CD4-positive, CD25-positive, alpha-beta regulatory T cell (primary cell): ENCODE data around the gene ADIRF. TPM values are rescaled to one million over a fixed set of nuclear protein-coding genes. Genes with fewer than 3 reads are reported as not detected.
A peak's percentile ranks its signal among the peaks of the same experiment; 100 is the strongest.
"Not testable (repeated sequence)": the region's sequence is repeated elsewhere in the genome, so short reads cannot be mapped to it uniquely, and the experiment has no call there.

Experiments used
- ATAC-seq, 2 donors: fragments of 150-1000 bp; cut with Tn5 transposase; one replicate each; pipeline ENCODE4 v1.10.0; 2021; ENCODE audit warnings: low read depth in 2 of 2, moderate number of reproducible peaks in 2 of 2, moderate library complexity in 1 of 2
- DNase-seq, 3 donors: peaks; one replicate each; pipeline versions ENCODE4 v3.0.0 to v3.0.0-alpha.2; 2012 to 2022; ENCODE audit warnings: mixed read lengths in 1 of 3
- H3K27ac ChIP-seq: one replicate; pipeline ENCODE4 v1.7.0; 2013; ENCODE audit warnings: mild to moderate bottlenecking, low read length; ENCODE audit not compliant: insufficient read depth, poor library complexity, severe bottlenecking
- H3K27me3 ChIP-seq: one replicate; pipeline ENCODE4 v1.7.0; 2013; ENCODE audit warnings: low read length; ENCODE audit not compliant: control insufficient read depth, insufficient read depth
- H3K36me3 ChIP-seq: one replicate; pipeline ENCODE4 v1.7.0; 2013; ENCODE audit warnings: mild to moderate bottlenecking, low read length, moderate library complexity; ENCODE audit not compliant: control insufficient read depth, insufficient read depth
- H3K4me1 ChIP-seq: 2 replicates; pipeline ENCODE4 v1.7.0; 2013; ENCODE audit warnings: mild to moderate bottlenecking, low read length; ENCODE audit not compliant: insufficient read depth, control insufficient read depth, poor library complexity, severe bottlenecking
- H3K4me3 ChIP-seq: one replicate; pipeline ENCODE4 v1.7.0; 2013; ENCODE audit warnings: low read depth, mild to moderate bottlenecking, low read length, moderate library complexity
- H3K9me3 ChIP-seq, 2 experiments: 1 replicate in 1 of 2; 2 replicates in 1 of 2; pipeline ENCODE4 v1.7.0; 2013; ENCODE audit warnings: low read length in 2 of 2, mild to moderate bottlenecking in 1 of 2, moderate library complexity in 1 of 2; ENCODE audit not compliant: control insufficient read depth in 2 of 2
- H3K27ac Mint-ChIP-seq, 3 donors: one replicate each; pipeline ENCODE4 v1.8.0; 2020 to 2022; ENCODE audit warnings: mild to moderate bottlenecking in 3 of 3, mixed read lengths in 3 of 3, moderate library complexity in 2 of 3
- H3K27me3 Mint-ChIP-seq: one replicate; pipeline ENCODE4 v1.8.0; 2022; ENCODE audit warnings: mild to moderate bottlenecking, mixed read lengths
- H3K36me3 Mint-ChIP-seq: one replicate; pipeline ENCODE4 v1.8.0; 2020; ENCODE audit warnings: mixed read lengths
- H3K4me1 Mint-ChIP-seq, 4 donors: one replicate each; pipeline ENCODE4 v1.8.0; 2020 to 2022; ENCODE audit warnings: mixed read lengths in 4 of 4, mild to moderate bottlenecking in 1 of 4
- H3K4me3 Mint-ChIP-seq, 4 donors: one replicate each; pipeline ENCODE4 v1.8.0; 2020 to 2022; ENCODE audit warnings: mild to moderate bottlenecking in 4 of 4, mixed read lengths in 4 of 4, moderate library complexity in 3 of 4
- H3K9me3 Mint-ChIP-seq, 7 donors: one replicate each; pipeline ENCODE4 v1.8.0; 2020 to 2022; ENCODE audit warnings: mixed read lengths in 7 of 7, mild to moderate bottlenecking in 3 of 7, moderate library complexity in 2 of 7
- polyA plus RNA-seq, 4 donors: library from polyadenylated mRNA; unstranded; fragments of 300-500 nt; fragmentation: Illumina TruSeq; gene quantifications; one replicate each; pipeline ENCODE4 v1.2.3, GENCODE V29; 2021
- total RNA-seq: library from RNA; stranded (reverse); gene quantifications from one replicate; pipeline ENCODE4 v1.2.3, GENCODE V29; 2022

The ADIRF gene
- total and polyA plus RNA-seq, 5 donors from 2014 or later: 0.42 to 0.65 TPM; not detected in 3

DNA sequence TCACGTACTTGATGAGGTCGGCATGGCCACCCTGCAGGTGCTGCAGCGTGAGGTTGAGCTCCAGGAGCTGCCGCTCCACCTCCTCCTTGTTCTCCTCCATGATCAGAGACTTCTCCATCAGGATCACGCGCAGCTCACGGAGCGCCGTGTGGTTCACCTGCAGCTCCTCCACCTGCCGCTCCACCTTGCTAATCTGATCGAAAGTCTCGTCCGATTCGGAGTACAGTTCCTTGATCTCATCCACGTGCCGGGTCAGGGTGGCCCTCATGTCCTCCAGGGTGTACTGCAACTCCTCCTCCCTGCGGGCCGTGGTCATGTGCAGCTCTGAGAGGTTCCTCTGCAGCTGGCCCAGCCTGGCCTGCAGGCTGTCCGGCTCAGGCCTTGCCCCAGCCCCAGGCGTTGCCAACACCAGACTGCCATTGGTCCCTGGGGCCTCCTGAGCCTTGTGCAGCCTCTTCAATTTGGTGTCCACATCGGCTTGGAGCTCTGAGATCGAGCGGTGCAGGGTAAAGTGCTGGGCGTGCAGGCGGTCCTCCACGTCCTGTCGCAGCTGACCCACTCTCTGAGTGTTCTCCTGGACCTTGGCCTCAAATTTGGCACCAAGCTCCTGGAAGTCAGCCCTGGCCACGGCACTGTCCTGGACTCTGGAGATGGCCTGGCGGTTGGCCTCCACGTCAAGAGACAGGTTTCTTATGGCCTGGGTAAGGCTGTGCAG, 24.8 kb upstream of the ADIRF start:
- Mint-ChIP-seq H3K4me1 (peaks cover 0 to 26% (median 10%) of the 10 kb centered on the region in 4 donors), H3K9me3 (peaks cover 0 to 2% (median 0%) of the 10 kb centered on the region in 7 donors), H3K27me3 (peaks cover 8% of the 10 kb centered on the region), H3K27ac (no peak overlapping the region), H3K4me3 (no peak overlapping the region), H3K36me3 (peaks cover 8% of the 10 kb centered on the region)
- DNase-seq (no peak), ATAC-seq (no peak)
- Histone ChIP-seq H3K36me3 (no peaks in the 10 kb centered on the region), H3K4me3 (no peak overlapping the region), H3K9me3 (no peaks in the 10 kb centered on the region), H3K4me1 (peaks cover 7% of the 10 kb centered on the region), H3K27me3 (no peaks in the 10 kb centered on the region), H3K27ac (no peak overlapping the region)

DNA sequence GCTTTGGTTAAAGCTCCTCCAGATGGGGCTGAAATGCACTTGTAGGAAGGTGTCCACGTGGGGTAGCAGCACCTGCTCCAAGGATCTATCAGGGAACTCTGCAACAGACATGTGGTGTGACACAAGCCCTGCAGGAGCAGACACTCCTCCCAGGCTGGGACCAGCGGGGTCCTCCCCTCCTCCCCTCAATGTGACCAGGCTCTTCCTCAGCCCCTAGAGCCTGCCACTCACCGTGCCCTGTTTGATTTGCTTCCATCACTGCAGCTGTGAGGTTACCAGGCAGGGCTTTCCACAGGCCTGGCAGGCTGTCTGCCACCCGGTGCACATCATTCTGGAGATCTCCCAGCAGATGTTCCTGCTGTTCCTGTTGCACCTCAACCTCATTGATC, 24.3 kb upstream of the ADIRF start:
- no peak overlapping the region for H3K27ac Mint-ChIP-seq
- no peak overlapping the region for H3K4me3 ChIP-seq

DNA sequence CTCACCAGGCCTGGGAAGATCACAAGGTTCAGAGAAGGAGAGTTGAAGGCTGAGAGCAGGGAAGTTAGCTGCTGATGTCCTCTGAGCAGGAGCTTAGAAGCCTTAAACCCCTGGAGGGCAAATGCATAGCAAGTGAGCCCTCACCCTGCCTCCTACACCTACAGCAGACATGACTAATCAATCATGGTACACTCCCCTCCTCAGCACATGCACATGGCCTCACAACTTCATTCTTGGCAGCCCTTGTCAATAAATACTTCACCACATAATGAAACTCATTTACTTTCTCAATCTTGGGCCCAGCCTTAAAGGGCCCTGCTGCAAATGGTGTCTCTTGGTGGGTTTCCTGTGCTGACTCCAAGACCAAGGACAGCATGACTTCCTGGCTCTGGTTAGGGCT, 23.8 kb upstream of the ADIRF start:
- Mint-ChIP-seq H3K4me3 (no peak overlapping the region), H3K27me3 (peaks cover 5% of the 10 kb centered on the region), H3K4me1 (peaks cover 0 to 35% (median 13%) of the 10 kb centered on the region in 4 donors), H3K9me3 (peaks cover 0 to 2% (median 0%) of the 10 kb centered on the region in 7 donors), H3K27ac (no peak overlapping the region), H3K36me3 (peaks cover 10% of the 10 kb centered on the region)
- Histone ChIP-seq H3K36me3 (no peaks in the 10 kb centered on the region), H3K4me1 (peaks cover 5% of the 10 kb centered on the region), H3K27me3 (no peaks in the 10 kb centered on the region), H3K9me3 (no peaks in the 10 kb centered on the region), H3K27ac (no peak overlapping the region), H3K4me3 (no peak overlapping the region)
- peak in 1 of 3 donors; percentile 51 for DNase-seq
- ATAC-seq: no peak

More for the DNA sequence above, 24.3 kb upstream of the ADIRF start:
- no peak overlapping the region for H3K27ac ChIP-seq
- no peaks in the 10 kb centered on the region for H3K27me3 ChIP-seq
- H3K4me1 ChIP-seq: peaks cover 7% of the 10 kb centered on the region
- no peak for DNase-seq
- H3K4me3 Mint-ChIP-seq: no peak overlapping the region
- H3K36me3 ChIP-seq: no peaks in the 10 kb centered on the region
- H3K9me3 Mint-ChIP-seq: peaks cover 0 to 2% (median 0%) of the 10 kb centered on the region in 7 donors
- no peak for ATAC-seq
- peaks cover 10% of the 10 kb centered on the region for H3K36me3 Mint-ChIP-seq
- H3K27me3 Mint-ChIP-seq: peaks cover 8% of the 10 kb centered on the region
- peaks cover 0 to 32% (median 12%) of the 10 kb centered on the region in 4 donors for H3K4me1 Mint-ChIP-seq
- no peaks in the 10 kb centered on the region for H3K9me3 ChIP-seq

DNA sequence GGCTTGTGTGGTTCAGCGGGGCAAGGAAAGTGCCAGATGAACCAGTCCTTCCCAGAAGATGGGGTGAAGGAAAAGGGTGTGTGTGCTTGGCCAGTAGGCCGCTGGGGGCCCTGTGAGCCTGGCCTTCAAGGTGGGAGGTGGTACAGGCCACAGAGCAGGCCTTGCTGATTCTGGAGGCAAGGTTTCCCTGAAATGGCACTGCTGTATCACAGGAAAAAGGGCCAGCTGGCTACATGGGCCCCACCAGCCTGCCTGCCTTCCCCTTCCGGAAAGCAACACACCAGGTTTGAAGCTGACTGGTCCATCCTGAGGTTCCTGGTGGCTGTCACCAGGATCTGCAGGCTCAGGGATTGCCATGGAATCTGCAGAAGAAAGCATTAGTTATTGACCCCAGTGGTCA, 23.4 kb upstream of the ADIRF start:
- Histone ChIP-seq H3K4me1 (peaks cover 6% of the 10 kb centered on the region), H3K27me3 (no peaks in the 10 kb centered on the region), H3K9me3 (no peaks in the 10 kb centered on the region), H3K4me3 (no peak overlapping the region), H3K36me3 (no peaks in the 10 kb centered on the region), H3K27ac (no peak overlapping the region)
- Mint-ChIP-seq H3K27me3 (peaks cover 4% of the 10 kb centered on the region), H3K9me3 (peaks cover 0 to 2% (median 0%) of the 10 kb centered on the region in 7 donors), H3K36me3 (peaks cover 10% of the 10 kb centered on the region), H3K27ac (no peak overlapping the region), H3K4me1 (peaks cover 0 to 34% (median 12%) of the 10 kb centered on the region in 4 donors), H3K4me3 (no peak overlapping the region)
- no peak for ATAC-seq
- no peak for DNase-seq

DNA sequence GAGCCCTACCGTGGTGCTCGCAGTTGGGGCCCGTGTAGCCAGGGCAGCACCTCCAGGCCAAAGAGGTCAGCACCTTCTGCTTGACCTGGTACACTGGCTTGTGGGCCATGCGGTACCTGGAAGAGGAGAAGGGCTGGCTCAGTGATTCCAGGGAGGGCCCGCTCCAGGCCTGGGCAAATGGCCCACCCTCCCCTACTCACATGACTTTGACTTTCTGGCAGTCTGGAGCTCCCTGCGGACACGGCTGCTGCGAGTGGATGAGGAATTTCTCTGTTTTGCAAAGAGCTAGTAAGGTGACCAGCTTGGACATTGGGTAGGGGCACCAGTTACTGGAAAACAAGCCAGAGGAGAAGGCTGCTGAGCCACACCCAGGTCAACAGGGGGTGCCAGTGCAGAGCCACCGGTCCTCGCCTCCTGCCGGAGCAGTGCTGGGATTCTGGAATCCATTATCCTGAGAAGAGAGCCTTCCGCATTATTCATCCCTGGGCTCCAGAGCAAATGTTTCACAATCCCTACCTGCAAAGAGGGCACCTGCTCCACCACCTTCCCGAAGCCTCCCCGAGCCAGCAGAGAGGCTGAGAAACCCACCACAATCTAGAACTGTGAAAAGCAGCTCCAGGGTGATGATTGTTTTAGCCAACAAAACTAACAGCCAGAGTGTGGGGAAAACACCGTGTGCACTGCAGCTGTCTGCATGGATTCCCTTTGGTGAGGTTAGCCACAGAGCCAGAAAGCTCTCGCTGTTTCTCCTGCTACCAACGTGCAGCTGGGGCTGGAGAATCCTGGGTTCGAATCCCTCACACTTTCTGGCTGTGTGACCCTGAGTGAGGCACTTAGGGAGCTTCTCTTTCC, 22.7 kb upstream of the ADIRF start:
- Histone ChIP-seq H3K9me3 (no peaks in the 10 kb centered on the region), H3K4me3 (no peak overlapping the region), H3K4me1 (peaks cover 12% of the 10 kb centered on the region), H3K36me3 (no peaks in the 10 kb centered on the region), H3K27me3 (no peaks in the 10 kb centered on the region), H3K27ac (no peak overlapping the region)
- Mint-ChIP-seq H3K36me3 (peaks cover 10% of the 10 kb centered on the region), H3K27ac (no peak overlapping the region), H3K4me1 (peaks cover 0 to 41% (median 18%) of the 10 kb centered on the region in 4 donors), H3K9me3 (peaks cover 0 to 2% (median 0%) of the 10 kb centered on the region in 7 donors), H3K4me3 (no peak overlapping the region), H3K27me3 (peaks cover 4% of the 10 kb centered on the region)
- no peak for ATAC-seq
- no peak for DNase-seq

DNA sequence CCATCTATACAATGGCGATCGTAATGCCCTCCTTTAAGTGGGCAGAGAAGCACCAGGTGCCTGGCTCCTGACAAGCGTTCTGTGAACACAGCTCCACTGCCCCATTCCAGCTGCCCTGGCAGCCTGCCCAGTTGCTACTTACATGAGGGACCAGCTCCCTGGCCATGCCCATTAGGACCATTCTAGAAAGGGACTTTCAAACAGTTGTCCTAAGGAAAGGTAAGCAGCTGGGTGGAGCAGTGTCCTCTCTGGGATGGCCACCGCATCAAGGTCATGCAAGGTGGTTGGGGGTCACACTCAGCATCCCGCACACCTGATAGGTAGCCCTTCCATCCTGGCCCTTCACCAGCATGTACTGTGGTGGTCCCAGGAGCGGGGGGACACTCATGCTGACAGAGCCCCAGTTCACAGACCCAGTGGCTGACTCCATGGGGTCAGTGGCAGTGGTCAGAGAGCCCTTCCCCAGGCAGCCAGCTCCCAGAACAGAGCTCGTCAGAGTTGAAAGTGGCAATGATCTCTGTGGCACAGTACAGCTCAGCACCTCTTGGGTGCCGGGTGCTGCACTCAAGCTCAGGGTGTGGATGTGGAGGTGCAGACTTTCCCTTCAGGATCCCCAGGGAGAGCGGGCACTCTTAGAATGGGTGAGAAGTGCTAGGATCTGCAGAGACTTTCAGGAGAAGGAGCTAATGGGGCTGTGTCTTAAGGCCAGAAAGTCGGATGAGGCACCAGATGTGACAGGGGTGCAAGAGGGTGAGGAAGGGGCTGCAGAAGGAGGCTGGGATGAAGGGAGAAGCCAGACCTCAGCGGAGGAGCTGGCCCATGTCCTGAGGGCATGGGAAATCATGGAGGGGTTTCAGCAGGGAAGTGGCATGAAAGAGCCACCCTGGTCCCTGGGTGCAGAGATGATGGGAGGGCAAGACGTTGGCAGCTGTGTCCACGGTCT, 21.8 kb upstream of the ADIRF start:
- Histone ChIP-seq H3K27ac (no peak overlapping the region), H3K4me3 (no peak overlapping the region), H3K36me3 (no peaks in the 10 kb centered on the region), H3K27me3 (no peaks in the 10 kb centered on the region), H3K4me1 (peaks cover 21% of the 10 kb centered on the region), H3K9me3 (no peaks in the 10 kb centered on the region)
- peaks cover 10% of the 10 kb centered on the region for H3K36me3 Mint-ChIP-seq
- H3K9me3 Mint-ChIP-seq: peaks cover 0 to 2% (median 0%) of the 10 kb centered on the region in 7 donors
- H3K4me3 Mint-ChIP-seq: no peak overlapping the region
- ATAC-seq: no peak
- H3K27me3 Mint-ChIP-seq: peaks cover 4% of the 10 kb centered on the region
- DNase-seq: no peak
- peak overlapping the region; percentile 36 to 82 (median 53) for H3K27ac Mint-ChIP-seq
- peaks cover 0 to 50% (median 21%) of the 10 kb centered on the region in 4 donors for H3K4me1 Mint-ChIP-seq

DNA sequence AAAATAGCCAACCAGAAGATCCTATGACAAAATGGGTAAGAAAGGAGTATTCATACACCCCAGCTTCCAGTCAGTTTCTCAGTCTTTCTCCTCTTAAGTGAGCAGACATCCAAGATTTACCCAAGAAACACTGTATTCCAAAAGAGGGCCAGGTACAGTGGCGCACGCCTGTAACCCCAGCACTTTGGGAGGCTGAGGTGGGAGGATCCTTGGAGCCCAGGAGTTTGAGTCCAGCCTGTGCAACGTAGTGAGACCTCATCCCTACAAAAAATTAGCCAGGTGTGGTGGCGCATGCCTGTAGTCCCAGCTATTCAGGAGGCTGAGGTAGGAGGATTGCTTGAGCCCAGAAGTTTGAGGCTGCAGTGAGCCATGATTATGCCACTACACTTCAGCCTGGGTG, 20.5 kb upstream of the ADIRF start:
- H3K4me1 Mint-ChIP-seq: peaks cover 0 to 56% (median 23%) of the 10 kb centered on the region in 4 donors
- H3K4me3 Mint-ChIP-seq: peak overlapping the region in 2 of 4 donors; percentile 16 to 68
- H3K36me3 Mint-ChIP-seq: peaks cover 13% of the 10 kb centered on the region
- H3K9me3 ChIP-seq, H3K27ac ChIP-seq, H3K36me3 ChIP-seq, DNase-seq, ATAC-seq, H3K27me3 ChIP-seq, H3K27me3 Mint-ChIP-seq, H3K4me3 ChIP-seq: not testable (repeated sequence)
- peaks cover 21% of the 10 kb centered on the region for H3K4me1 ChIP-seq
- H3K9me3 Mint-ChIP-seq: peaks cover 0 to 11% (median 1%) of the 10 kb centered on the region in 7 donors
- peak overlapping the region in 2 of 3 donors; percentile 76 to 82 for H3K27ac Mint-ChIP-seq
